ENCODE results near the gene LDLR. TPM values are rescaled to one million over a fixed set of nuclear protein-coding genes. Genes with fewer than 3 reads are reported as not detected.
"Not testable (repeated sequence)": the region's sequence is repeated elsewhere in the genome, so short reads cannot be mapped to it uniquely, and the experiment has no call there.

The LDLR gene
- total RNA-seq, 1 donor from 2014 or later, result 45.9 TPM

DNA sequence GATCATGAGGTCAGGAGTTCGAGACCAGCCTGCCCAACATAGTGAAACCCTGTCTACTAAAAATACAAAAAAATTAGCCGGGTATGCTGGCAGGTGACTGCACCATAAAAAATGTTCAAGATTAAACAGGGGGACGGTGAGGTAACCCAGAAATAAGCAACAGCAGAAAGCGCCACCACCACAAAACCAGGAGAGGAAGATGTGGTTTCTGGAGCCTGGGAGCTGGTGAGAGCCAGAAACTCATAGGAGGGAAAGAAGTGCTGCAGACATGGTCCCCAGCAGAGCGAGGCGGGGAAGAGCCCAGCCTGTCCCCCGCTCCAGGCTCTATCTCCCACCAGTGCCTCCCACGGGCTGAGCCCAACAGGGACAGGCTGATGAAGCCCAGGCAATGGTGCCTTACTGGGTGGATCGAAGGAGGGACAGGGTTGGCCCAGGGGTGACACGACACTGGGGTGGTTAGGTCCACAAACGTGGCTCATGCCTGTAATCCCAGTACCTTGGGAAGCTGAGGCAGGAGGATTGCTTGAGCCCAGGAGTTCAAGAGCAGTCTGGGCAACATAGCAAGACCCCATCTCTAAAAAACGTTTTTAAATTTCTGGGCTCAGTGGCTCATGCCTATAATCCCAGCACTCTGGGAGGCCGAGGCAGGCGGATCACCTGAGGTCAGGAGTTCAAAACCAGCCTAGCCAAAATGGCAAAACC is 47.3 kb downstream of the LDLR start:
- no peak overlapping the region for H3K4me3 ChIP-seq (ENCODE audit: low read length in 3 of 3)
- no peaks in the 10 kb centered on the region for H3K9me3 ChIP-seq (ENCODE audit: control insufficient read depth in 3 of 3, low read length in 3 of 3)
- no peak overlapping the region for H3K9ac ChIP-seq (ENCODE audit: low read depth in 1 of 3, low read length in 3 of 3)
- H3K27me3 ChIP-seq (ENCODE audit: control insufficient read depth in 3 of 3, insufficient read depth in 3 of 3, low read length in 3 of 3), result peaks cover 0 to 3% (median 0%) of the 10 kb centered on the region in 3 donors
- peaks cover 23 to 24% (median 24%) of the 10 kb centered on the region in 3 donors for H3K4me1 ChIP-seq (ENCODE audit: control insufficient read depth in 3 of 3, insufficient read depth in 3 of 3, low read length in 3 of 3)
- peaks cover 0 to 5% (median 3%) of the 10 kb centered on the region in 3 donors for H3K36me3 ChIP-seq (ENCODE audit: control insufficient read depth in 3 of 3, insufficient read depth in 3 of 3, low read length in 3 of 3)
- H3K27ac ChIP-seq (ENCODE audit: low read depth, low read length), result no peak overlapping the region

- Histone ChIP-seq H3K4me3 (ENCODE audit: low read length in 3 of 3) (peak overlapping the region; percentile 55 to 67 (median 65)), H3K27ac (ENCODE audit: low read depth, low read length) (peak overlapping the region; percentile 86), H3K9ac (ENCODE audit: low read depth in 1 of 3, low read length in 3 of 3) (peak overlapping the region in 2 of 3 donors; percentile 56 to 69), H3K4me1 (ENCODE audit: control insufficient read depth in 3 of 3, insufficient read depth in 3 of 3, low read length in 3 of 3) (peaks cover 32 to 33% (median 33%) of the 10 kb centered on the region in 3 donors), H3K9me3 (ENCODE audit: control insufficient read depth in 3 of 3, low read length in 3 of 3) (no peaks in the 10 kb centered on the region), H3K36me3 (ENCODE audit: control insufficient read depth in 3 of 3, insufficient read depth in 3 of 3, low read length in 3 of 3) (no peaks in the 10 kb centered on the region), H3K27me3 (ENCODE audit: control insufficient read depth in 3 of 3, insufficient read depth in 3 of 3, low read length in 3 of 3) (peaks cover 0 to 3% (median 0%) of the 10 kb centered on the region in 3 donors)
Observed at GRCh38 chr19:11137542-11138384, 48.5 kb downstream of the LDLR start.

DNA sequence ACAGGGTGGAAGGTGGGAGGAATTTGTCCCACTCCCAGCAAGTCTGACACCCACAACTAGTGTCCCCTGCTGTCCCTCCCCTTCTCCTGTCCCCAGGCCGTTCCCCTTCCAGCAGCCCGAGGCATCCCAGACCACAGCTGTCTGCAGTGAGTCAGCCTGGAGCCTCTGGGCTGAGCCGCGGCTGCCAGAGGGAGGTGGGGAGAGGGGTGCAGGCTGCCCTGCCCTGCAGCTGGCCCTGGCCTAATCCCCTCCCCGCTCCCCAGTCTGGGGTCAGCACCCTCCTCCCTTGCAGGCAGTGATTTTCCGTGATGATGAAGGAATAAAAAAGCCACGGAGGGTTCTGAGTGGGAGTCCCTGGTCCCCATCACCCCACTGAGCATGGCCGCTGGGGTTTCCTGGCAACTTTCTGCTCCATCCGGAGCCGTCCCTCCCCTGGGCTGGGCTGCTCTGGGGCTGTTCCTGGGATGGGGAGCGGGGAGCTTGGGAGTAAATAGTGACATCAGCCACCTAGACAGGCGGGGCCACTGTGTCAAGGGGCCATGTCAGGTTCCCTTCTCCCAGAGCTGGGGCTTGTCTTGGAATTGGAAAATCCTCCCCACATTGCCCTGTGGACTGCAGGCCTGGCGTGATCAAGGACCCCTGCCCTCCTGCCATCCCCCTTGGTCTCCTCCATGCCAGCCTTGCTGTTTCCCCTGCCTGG is 49.5 kb downstream of the LDLR start:
- H3K4me1 ChIP-seq (ENCODE audit: control insufficient read depth in 3 of 3, insufficient read depth in 3 of 3, low read length in 3 of 3), result peaks cover 41 to 43% (median 42%) of the 10 kb centered on the region in 3 donors
- H3K9ac ChIP-seq (ENCODE audit: low read depth in 1 of 3, low read length in 3 of 3), result peak overlapping the region in 2 of 3 donors; percentile 33 to 64
- peaks cover 0 to 3% (median 0%) of the 10 kb centered on the region in 3 donors for H3K27me3 ChIP-seq (ENCODE audit: control insufficient read depth in 3 of 3, insufficient read depth in 3 of 3, low read length in 3 of 3)
- H3K36me3 ChIP-seq (ENCODE audit: control insufficient read depth in 3 of 3, insufficient read depth in 3 of 3, low read length in 3 of 3), result no peaks in the 10 kb centered on the region
- H3K9me3 ChIP-seq (ENCODE audit: control insufficient read depth in 3 of 3, low read length in 3 of 3), result no peaks in the 10 kb centered on the region
- H3K4me3 ChIP-seq (ENCODE audit: low read length in 3 of 3), result peak overlapping the region in 1 of 3 donors; percentile 55
- H3K27ac ChIP-seq (ENCODE audit: low read depth, low read length), result peak overlapping the region; percentile 86

- peak overlapping the region; percentile 86 for H3K27ac ChIP-seq (ENCODE audit: low read depth, low read length)
- not testable (repeated sequence) for H3K9ac ChIP-seq (ENCODE audit: low read depth in 1 of 3, low read length in 3 of 3); H3K36me3 ChIP-seq (ENCODE audit: control insufficient read depth in 3 of 3, insufficient read depth in 3 of 3, low read length in 3 of 3); H3K27me3 ChIP-seq (ENCODE audit: control insufficient read depth in 3 of 3, insufficient read depth in 3 of 3, low read length in 3 of 3); H3K9me3 ChIP-seq (ENCODE audit: control insufficient read depth in 3 of 3, low read length in 3 of 3); H3K4me3 ChIP-seq (ENCODE audit: low read length in 3 of 3)
- H3K4me1 ChIP-seq (ENCODE audit: control insufficient read depth in 3 of 3, insufficient read depth in 3 of 3, low read length in 3 of 3), result peaks cover 41 to 44% (median 42%) of the 10 kb centered on the region in 3 donors
Observed at GRCh38 chr19:11140023-11140538, 50.8 kb downstream of the LDLR start.

DNA sequence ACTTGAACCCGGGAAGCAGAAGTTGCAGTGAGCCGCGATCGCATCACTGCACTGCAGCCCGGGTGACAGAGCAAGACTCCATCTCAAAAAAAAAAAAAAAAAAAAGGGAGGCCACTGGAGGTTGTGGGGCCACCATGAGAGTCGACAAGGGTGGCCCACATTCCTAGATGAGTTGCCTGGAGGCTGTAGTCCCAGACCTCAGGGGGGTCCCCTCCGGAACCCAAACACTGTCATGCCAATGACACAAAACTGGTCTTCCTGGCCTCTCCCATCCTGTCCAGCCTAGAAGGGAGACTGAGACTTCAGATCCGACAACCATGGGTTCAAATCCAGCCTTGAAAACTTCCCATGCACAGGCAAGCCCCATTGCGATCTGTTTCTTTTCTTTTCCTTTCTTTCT is 51.6 kb downstream of the LDLR start:
- peaks cover 0 to 3% (median 0%) of the 10 kb centered on the region in 3 donors for H3K27me3 ChIP-seq (ENCODE audit: control insufficient read depth in 3 of 3, insufficient read depth in 3 of 3, low read length in 3 of 3)
- peaks cover 41 to 44% (median 42%) of the 10 kb centered on the region in 3 donors for H3K4me1 ChIP-seq (ENCODE audit: control insufficient read depth in 3 of 3, insufficient read depth in 3 of 3, low read length in 3 of 3)
- no peak overlapping the region for H3K27ac ChIP-seq (ENCODE audit: low read depth, low read length)
- no peaks in the 10 kb centered on the region for H3K36me3 ChIP-seq (ENCODE audit: control insufficient read depth in 3 of 3, insufficient read depth in 3 of 3, low read length in 3 of 3)
- H3K9me3 ChIP-seq (ENCODE audit: control insufficient read depth in 3 of 3, low read length in 3 of 3), result peaks cover 0 to 4% (median 0%) of the 10 kb centered on the region in 3 donors
- no peak overlapping the region for H3K4me3 ChIP-seq (ENCODE audit: low read length in 3 of 3)
- H3K9ac ChIP-seq (ENCODE audit: low read depth in 1 of 3, low read length in 3 of 3), result no peak overlapping the region

- Histone ChIP-seq H3K27ac (ENCODE audit: low read depth, low read length) (peak overlapping the region; percentile 93), H3K4me3 (ENCODE audit: low read length in 3 of 3) (no peak overlapping the region), H3K9me3 (ENCODE audit: control insufficient read depth in 3 of 3, low read length in 3 of 3) (peaks cover 0 to 4% (median 0%) of the 10 kb centered on the region in 3 donors), H3K9ac (ENCODE audit: low read depth in 1 of 3, low read length in 3 of 3) (peak overlapping the region in 1 of 3 donors; percentile 33), H3K36me3 (ENCODE audit: control insufficient read depth in 3 of 3, insufficient read depth in 3 of 3, low read length in 3 of 3) (no peaks in the 10 kb centered on the region), H3K4me1 (ENCODE audit: control insufficient read depth in 3 of 3, insufficient read depth in 3 of 3, low read length in 3 of 3) (peaks cover 41 to 44% (median 42%) of the 10 kb centered on the region in 3 donors), H3K27me3 (ENCODE audit: control insufficient read depth in 3 of 3, insufficient read depth in 3 of 3, low read length in 3 of 3) (peaks cover 0 to 3% (median 0%) of the 10 kb centered on the region in 3 donors)
Observed at GRCh38 chr19:11141937-11142527, 52.8 kb downstream of the LDLR start.

DNA sequence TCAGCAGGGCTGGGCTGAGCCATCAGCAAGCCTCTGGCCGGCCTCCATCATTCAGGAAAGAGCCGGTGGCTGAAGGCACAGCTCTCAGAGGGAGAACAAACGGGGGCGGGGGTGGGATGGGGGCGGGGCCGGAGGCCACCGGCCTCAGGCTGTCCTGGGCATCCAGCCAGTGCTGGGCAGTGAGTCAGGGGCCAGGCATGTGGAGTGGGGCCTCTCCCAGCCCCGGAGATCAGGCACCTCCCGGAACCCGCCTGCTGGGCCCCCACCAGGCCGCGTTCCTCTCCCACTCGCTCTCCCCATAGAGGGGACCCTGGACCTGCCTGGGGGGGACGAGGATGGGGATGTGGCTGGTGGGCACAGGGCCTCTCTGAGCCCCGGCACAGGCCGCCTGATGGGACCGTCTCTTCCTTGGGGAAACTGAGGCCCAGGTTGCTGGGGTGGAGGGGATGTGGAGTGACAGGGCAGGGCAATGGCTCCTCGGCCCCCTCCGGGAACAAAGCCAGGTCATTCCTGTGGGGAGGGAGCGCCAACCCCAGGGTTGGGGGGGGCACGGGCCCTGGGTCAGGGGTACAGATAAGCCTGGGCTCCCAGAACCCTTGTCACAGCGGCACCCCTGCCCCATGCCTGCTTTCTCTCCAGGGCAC is 53.4 kb downstream of the LDLR start:
- peak overlapping the region in 2 of 3 donors; percentile 51 to 52 for H3K4me3 ChIP-seq (ENCODE audit: low read length in 3 of 3)

DNA sequence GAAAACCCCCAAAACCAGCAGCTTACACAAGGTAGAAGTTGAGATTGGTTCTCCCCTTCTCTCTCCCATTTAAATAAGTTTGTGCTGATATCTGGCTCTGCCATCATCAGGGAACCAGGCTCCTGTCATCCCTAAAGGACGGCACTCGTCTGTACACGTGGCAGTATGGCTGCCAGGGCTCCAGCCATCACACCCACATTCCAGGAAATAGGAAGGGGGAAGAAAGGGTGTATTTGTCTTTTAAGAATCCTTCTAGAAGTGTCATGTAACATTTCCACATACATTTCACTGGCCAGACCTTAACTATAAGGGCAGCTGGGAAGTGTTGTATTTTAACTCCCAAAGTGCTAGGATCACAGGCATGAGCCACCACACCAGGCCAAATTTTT is 56.3 kb downstream of the LDLR start:
- H3K27me3 ChIP-seq (ENCODE audit: control insufficient read depth in 3 of 3, insufficient read depth in 3 of 3, low read length in 3 of 3), result no peaks in the 10 kb centered on the region
- H3K36me3 ChIP-seq (ENCODE audit: control insufficient read depth in 3 of 3, insufficient read depth in 3 of 3, low read length in 3 of 3), result no peaks in the 10 kb centered on the region
- peaks cover 18 to 20% (median 19%) of the 10 kb centered on the region in 3 donors for H3K4me1 ChIP-seq (ENCODE audit: control insufficient read depth in 3 of 3, insufficient read depth in 3 of 3, low read length in 3 of 3)
- no peak overlapping the region for H3K9ac ChIP-seq (ENCODE audit: low read depth in 1 of 3, low read length in 3 of 3)
- peaks cover 0 to 4% (median 0%) of the 10 kb centered on the region in 3 donors for H3K9me3 ChIP-seq (ENCODE audit: control insufficient read depth in 3 of 3, low read length in 3 of 3)
- no peak overlapping the region for H3K4me3 ChIP-seq (ENCODE audit: low read length in 3 of 3)
- H3K27ac ChIP-seq (ENCODE audit: low read depth, low read length), result no peak overlapping the region

More for the DNA sequence above, 53.4 kb downstream of the LDLR start:
- Histone ChIP-seq H3K27me3 (ENCODE audit: control insufficient read depth in 3 of 3, insufficient read depth in 3 of 3, low read length in 3 of 3) (peaks cover 0 to 3% (median 0%) of the 10 kb centered on the region in 3 donors), H3K36me3 (ENCODE audit: control insufficient read depth in 3 of 3, insufficient read depth in 3 of 3, low read length in 3 of 3) (no peaks in the 10 kb centered on the region), H3K9me3 (ENCODE audit: control insufficient read depth in 3 of 3, low read length in 3 of 3) (peaks cover 0 to 4% (median 0%) of the 10 kb centered on the region in 3 donors), H3K4me1 (ENCODE audit: control insufficient read depth in 3 of 3, insufficient read depth in 3 of 3, low read length in 3 of 3) (peaks cover 39 to 41% (median 40%) of the 10 kb centered on the region in 3 donors), H3K9ac (ENCODE audit: low read depth in 1 of 3, low read length in 3 of 3) (peak overlapping the region; percentile 73 to 76 (median 75)), H3K27ac (ENCODE audit: low read depth, low read length) (peak overlapping the region; percentile 93)

DNA sequence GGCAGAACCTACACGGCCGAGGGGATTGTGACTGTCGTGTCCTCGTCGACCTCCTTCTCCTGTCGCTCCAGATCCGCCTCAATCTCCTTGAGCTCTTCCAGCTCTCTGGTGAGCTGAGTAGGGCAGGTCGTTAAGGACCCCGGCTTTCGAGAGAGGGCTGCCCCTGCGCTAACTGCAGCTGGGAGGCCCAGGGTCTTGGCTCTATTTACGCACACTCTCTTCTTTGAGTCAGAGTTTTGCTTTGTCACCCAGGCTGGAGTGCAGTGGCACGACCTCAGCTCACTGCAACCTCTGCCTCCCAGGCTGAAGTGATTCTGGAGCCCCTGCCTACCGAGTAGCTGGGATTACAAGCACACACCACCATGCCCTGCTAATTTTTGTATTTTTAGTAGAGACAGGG is 58.7 kb downstream of the LDLR start:
- Histone ChIP-seq H3K9ac (ENCODE audit: low read depth in 1 of 3, low read length in 3 of 3) (no peak overlapping the region), H3K27ac (ENCODE audit: low read depth, low read length) (no peak overlapping the region), H3K4me3 (ENCODE audit: low read length in 3 of 3) (no peak overlapping the region), H3K9me3 (ENCODE audit: control insufficient read depth in 3 of 3, low read length in 3 of 3) (peaks cover 0 to 4% (median 0%) of the 10 kb centered on the region in 3 donors), H3K27me3 (ENCODE audit: control insufficient read depth in 3 of 3, insufficient read depth in 3 of 3, low read length in 3 of 3) (no peaks in the 10 kb centered on the region), H3K4me1 (ENCODE audit: control insufficient read depth in 3 of 3, insufficient read depth in 3 of 3, low read length in 3 of 3) (peaks cover 17 to 18% (median 17%) of the 10 kb centered on the region in 3 donors), H3K36me3 (ENCODE audit: control insufficient read depth in 3 of 3, insufficient read depth in 3 of 3, low read length in 3 of 3) (no peaks in the 10 kb centered on the region)

Data from skeletal muscle tissue (tissue), 4 donors.